IMR-90 (cell line): ENCODE results near the gene ARHGEF37.

Experiments
- BHLHE40 ChIP-seq: fragments of 150-350 bp; IDR thresholded peaks from 2 replicates; pipeline ENCODE4 v1.6.1; 2016; ENCODE audit warnings: mild to moderate bottlenecking, low read depth, low read length
- CEBPB ChIP-seq: IDR thresholded peaks from 2 replicates; pipeline ENCODE4 v1.6.1; 2012; ENCODE audit warnings: low read depth, low read length, improper control_type of control experiment
- CHD1 ChIP-seq: IDR thresholded peaks from 2 replicates; pipeline ENCODE4 v1.6.1; 2012; ENCODE audit warnings: low read depth, low read length, improper control_type of control experiment
- CTCF ChIP-seq: conservative IDR thresholded peaks from 2 replicates; pipeline ENCODE4 v1.5.1; 2012; ENCODE audit warnings: mild to moderate bottlenecking, low read depth, low read length, improper control_type of control experiment
- FOS ChIP-seq: fragments of 150-350 bp; IDR thresholded peaks from 2 replicates; pipeline ENCODE4 v1.6.1; 2016; ENCODE audit warnings: low read depth, low read length
- MAFK ChIP-seq: IDR thresholded peaks from 2 replicates; pipeline ENCODE4 v1.6.1; 2012; ENCODE audit warnings: low read depth, low read length, improper control_type of control experiment
- NFE2L2 ChIP-seq: fragments of 150-350 bp; IDR thresholded peaks from 2 replicates; pipeline ENCODE4 v1.6.1; 2016; ENCODE audit warnings: low read depth, mild to moderate bottlenecking, low read length
- POLR2A ChIP-seq: IDR thresholded peaks from 2 replicates; pipeline ENCODE4 v1.6.1; 2012; ENCODE audit warnings: mild to moderate bottlenecking, low read depth, low read length
- RAD21 ChIP-seq: IDR thresholded peaks from 2 replicates; pipeline ENCODE4 v1.6.1; 2012; ENCODE audit warnings: low read length, improper control_type of control experiment
- RCOR1 ChIP-seq: IDR thresholded peaks from 2 replicates; pipeline ENCODE4 v1.6.1; 2012; ENCODE audit warnings: mild to moderate bottlenecking, low read length, improper control_type of control experiment; ENCODE audit not compliant: insufficient replicate concordance
- RFX5 ChIP-seq: IDR thresholded peaks from 2 replicates; pipeline ENCODE4 v1.8.0; 2012; ENCODE audit warnings: low read depth, mild to moderate bottlenecking, low read length, moderate library complexity

GRCh38 chr5:149608936-149609545 lies 27.7 kb downstream of the ARHGEF37 start:
- TF ChIP-seq CTCF (no peak), POLR2A (no peak), MAFK (no peak), BHLHE40 (no peak), FOS (no peak), RAD21 (no peak), NFE2L2 (no peak), CEBPB (peak; percentile 19; the same call in 1 of the 2 replicates), CHD1 (no peak), RFX5 (no peak), RCOR1 (no peak)
